Chondrocyte (in vitro differentiated cells): ENCODE measurements around the gene ZKSCAN2. TPM values are rescaled to one million over a fixed set of nuclear protein-coding genes. Genes with fewer than 3 reads are reported as not detected.
A peak's percentile ranks its signal among the peaks of the same experiment; 100 is the strongest.

Source experiments
- DNase-seq: peaks from one replicate; pipeline ENCODE4 v3.0.0; 2021; ENCODE audit warnings: mixed read lengths, low spot score
- H3K27ac Mint-ChIP-seq: one replicate; pipeline ENCODE4 v1.8.0; 2021; ENCODE audit warnings: mild to moderate bottlenecking, moderate library complexity, mixed read lengths; ENCODE audit not compliant: unreplicated experiment
- H3K27me3 Mint-ChIP-seq: 2 replicates; pipeline ENCODE4 v1.8.0; 2021; ENCODE audit warnings: low read depth, mixed read lengths
- H3K36me3 Mint-ChIP-seq: 2 replicates; pipeline ENCODE4 v1.8.0; 2021; ENCODE audit warnings: low read depth, mixed read lengths
- H3K4me1 Mint-ChIP-seq: 2 replicates; pipeline ENCODE4 v1.8.0; 2021; ENCODE audit warnings: low read depth, mild to moderate bottlenecking, mixed read lengths
- H3K4me3 Mint-ChIP-seq: one replicate; pipeline ENCODE4 v1.8.0; 2021; ENCODE audit warnings: mild to moderate bottlenecking, moderate library complexity, mixed read lengths; ENCODE audit not compliant: unreplicated experiment
- H3K9me3 Mint-ChIP-seq: 2 replicates; pipeline ENCODE4 v1.8.0; 2021; ENCODE audit warnings: low read depth, mixed read lengths
- CTCF ChIP-seq: fragments of 200-600 bp; sonication (generic); IDR thresholded peaks from 2 replicates; pipeline ENCODE4 v1.5.0; 2021; ENCODE audit warnings: antibody characterized with exemption, mild to moderate bottlenecking, moderate library complexity
- total RNA-seq: library from RNA; stranded (reverse); gene quantifications from 3 replicates; pipeline ENCODE4 v1.2.1, GENCODE V29; 2021

The ZKSCAN2 gene
- total RNA-seq, 1 donor from 2014 or later: 9.2 TPM

- Mint-ChIP-seq H3K36me3 (peaks cover 4% of the 10 kb centered on the region), H3K9me3 (no peaks in the 10 kb centered on the region), H3K27ac (peak overlapping the region; percentile 93), H3K27me3 (no peaks in the 10 kb centered on the region), H3K4me3 (peak overlapping the region; percentile 84), H3K4me1 (peaks cover 43% of the 10 kb centered on the region)
- DNase-seq: no peak
- TF ChIP-seq CTCF: peak; percentile 25
These were observed 763 bp downstream of the ZKSCAN2 start for GRCh38 chr16:25256695-25257469.

- Mint-ChIP-seq H3K4me3 (no peak overlapping the region), H3K27me3 (no peaks in the 10 kb centered on the region)
- TF ChIP-seq CTCF: no peak
These were observed 4.3 kb downstream of the ZKSCAN2 start for GRCh38 chr16:25253322-25253721.

GRCh38 chr16:25250467-25250866 lies 7.2 kb downstream of the ZKSCAN2 start:
- Mint-ChIP-seq H3K36me3 (peaks cover 41% of the 10 kb centered on the region), H3K9me3 (peaks cover 18% of the 10 kb centered on the region), H3K4me3 (no peak overlapping the region), H3K27me3 (no peaks in the 10 kb centered on the region), H3K4me1 (peaks cover 5% of the 10 kb centered on the region), H3K27ac (no peak overlapping the region)
- TF ChIP-seq CTCF: no peak
- no peak for DNase-seq

More at GRCh38 chr16:25253322-25253721, 4.3 kb downstream of the ZKSCAN2 start:
- H3K9me3 Mint-ChIP-seq: peaks cover 7% of the 10 kb centered on the region
- DNase-seq: no peak
- H3K27ac Mint-ChIP-seq: no peak overlapping the region
- H3K4me1 Mint-ChIP-seq: peaks cover 24% of the 10 kb centered on the region
- H3K36me3 Mint-ChIP-seq: peaks cover 20% of the 10 kb centered on the region

GRCh38 chr16:25235991-25236390 lies 21.7 kb downstream of the ZKSCAN2 start:
- Mint-ChIP-seq H3K4me1 (no peaks in the 10 kb centered on the region), H3K27ac (no peak overlapping the region), H3K4me3 (no peak overlapping the region), H3K36me3 (peaks cover 8% of the 10 kb centered on the region), H3K27me3 (peaks cover 3% of the 10 kb centered on the region), H3K9me3 (peaks cover 3% of the 10 kb centered on the region)
- DNase-seq: no peak
- TF ChIP-seq CTCF: no peak

- Mint-ChIP-seq H3K9me3 (no peaks in the 10 kb centered on the region), H3K4me3 (no peak overlapping the region), H3K36me3 (no peaks in the 10 kb centered on the region), H3K27ac (no peak overlapping the region), H3K4me1 (no peaks in the 10 kb centered on the region), H3K27me3 (peaks cover 3% of the 10 kb centered on the region)
- no peak for DNase-seq
- TF ChIP-seq CTCF: no peak
These were observed 29.3 kb downstream of the ZKSCAN2 start for GRCh38 chr16:25228372-25228771.
